GM21576 (cell line): Measurements from ENCODE around the gene FAM216A.
A peak's percentile ranks its signal among the peaks of the same experiment; 100 is the strongest.
"Not testable (repeated sequence)": the region's sequence is repeated elsewhere in the genome, so short reads cannot be mapped to it uniquely, and the experiment has no call there.

ENCODE experiments used
- ATAC-seq: cut with Tn5 transposase; IDR thresholded peaks from one replicate; pipeline ENCODE4 v1.9.1; 2021; ENCODE audit warnings: mild to moderate bottlenecking, moderate library complexity; ENCODE audit not compliant: unreplicated experiment

FAM216A gene

DNA sequence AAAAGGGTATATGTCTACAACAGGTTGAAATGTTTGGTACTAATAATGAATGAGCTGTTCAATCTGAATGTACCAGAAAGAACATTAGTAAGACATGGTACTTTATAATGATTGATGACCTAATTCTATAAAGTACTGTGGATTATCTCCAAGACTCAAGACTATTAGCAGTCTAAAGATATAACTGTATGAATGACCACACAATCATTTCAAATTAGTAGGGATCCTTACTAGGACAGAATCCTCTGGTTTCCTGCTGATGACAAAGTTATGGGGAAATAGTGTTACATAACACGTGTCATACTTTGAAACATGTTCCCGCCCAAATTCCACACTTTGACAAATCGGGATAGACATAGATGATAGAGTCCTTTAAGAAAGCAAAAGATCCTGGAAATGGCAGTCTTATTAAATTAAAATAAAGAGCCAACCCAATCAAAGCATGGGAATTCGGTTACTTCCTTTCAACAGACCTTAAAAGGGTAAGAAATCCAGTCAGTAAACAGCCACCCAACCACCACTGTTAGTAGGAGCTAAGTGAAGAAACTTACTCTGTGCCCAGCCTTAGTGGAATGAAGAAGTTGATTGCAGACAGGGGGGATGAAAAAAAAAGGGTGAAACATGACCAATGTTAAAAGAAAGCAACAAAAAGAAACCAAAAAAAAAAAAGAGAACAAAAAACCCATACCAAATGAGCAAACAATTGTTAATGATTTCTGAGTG lies 30.5 kb downstream of the FAM216A start:
- ATAC-seq, result no peak

DNA sequence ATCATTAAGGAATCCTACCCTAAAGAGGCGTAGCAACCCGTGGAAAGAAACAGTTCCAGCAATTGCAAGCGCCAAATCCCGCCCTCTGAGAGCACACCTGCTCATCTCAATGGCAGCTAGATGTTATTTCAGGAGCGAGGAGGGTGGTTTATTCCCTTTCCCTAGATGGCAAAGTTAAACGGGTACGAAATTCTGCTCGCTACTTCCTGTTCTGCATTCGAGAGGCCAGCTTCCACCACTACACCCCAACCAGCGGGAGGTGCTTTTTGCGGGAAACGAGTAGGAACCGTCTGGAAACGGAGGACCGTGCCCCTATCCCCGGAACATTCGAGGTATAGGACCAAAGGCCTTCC lies 32.7 kb downstream of the FAM216A start:
- no peak for ATAC-seq

DNA sequence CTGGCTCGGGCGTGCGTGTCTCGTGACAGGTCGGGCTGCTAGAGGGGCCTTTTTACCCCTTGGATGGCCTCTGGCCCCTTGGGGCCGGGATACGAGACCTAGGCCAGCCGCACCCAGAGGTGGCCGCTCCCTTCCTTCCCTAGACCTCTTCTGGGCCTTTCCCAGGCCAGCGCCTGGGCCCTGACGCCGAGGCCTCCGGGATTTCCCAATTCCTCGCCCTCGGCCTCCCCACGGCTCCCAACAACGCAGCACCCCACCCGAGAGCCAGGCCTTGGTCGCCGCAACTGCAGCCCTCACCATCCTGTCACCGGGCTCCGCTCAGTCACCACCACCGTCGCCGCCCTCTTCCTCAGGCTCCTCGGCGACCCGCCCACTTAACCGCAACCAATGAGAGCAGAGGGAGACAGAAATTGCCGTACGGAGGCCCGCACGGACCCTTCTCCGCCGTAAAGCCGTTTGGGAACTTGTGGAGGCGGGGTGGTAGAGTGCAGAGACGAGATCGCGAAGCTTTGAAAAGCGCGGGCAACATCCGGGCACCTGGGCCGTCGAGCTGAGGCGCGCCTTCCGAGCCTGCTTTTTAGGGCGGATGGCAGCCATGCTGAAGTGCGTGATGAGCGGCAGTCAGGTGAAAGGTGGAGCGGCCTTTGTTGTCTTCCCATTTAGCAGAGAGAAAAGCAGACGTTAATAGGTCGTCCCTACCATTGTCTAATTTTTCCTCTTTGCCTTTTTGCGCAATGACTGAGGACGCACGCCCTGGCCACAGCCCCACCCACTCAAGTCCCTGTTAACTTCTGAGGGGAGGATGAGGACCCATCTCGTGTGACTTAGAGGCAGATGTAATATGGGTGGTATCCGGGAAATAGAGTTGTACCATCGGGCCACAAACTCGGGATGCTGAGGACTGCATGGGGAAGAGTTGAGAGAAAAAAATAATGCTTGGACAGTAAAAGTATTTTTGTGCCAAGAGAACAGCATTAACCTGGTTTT lies 33.4 kb downstream of the FAM216A start, which contains the start of the genes RAD9B and VPS29:
TSS of gene RAD9B (plus strand) at position 580 of the 987 bp plus-strand sequence. CDS start at position 587, 7 bp downstream.
TSS of gene VPS29 (minus strand) at position 360 of the 987 bp plus-strand sequence. CDS start at position 300, 60 bp downstream.
- ATAC-seq, result peak; percentile 95

DNA sequence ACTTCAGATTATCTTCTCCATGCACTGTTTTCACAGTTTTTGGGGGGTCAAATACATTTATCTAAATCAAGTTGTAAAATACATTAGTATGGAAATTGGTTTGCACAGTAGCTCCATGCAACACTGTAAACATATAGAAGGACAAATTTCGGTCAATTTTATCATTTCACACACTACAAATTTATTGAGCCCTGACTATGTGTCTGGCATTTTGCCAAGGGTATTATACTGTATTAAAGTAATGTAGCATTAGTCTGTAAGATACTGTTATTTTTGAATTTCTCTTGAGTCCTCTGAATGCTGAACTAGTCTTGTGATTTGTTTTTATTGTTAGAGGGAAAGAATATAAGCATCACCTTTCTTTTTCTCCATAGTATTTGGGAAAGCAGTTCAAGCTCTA lies 34.8 kb downstream of the FAM216A start:
- no peak for ATAC-seq

DNA sequence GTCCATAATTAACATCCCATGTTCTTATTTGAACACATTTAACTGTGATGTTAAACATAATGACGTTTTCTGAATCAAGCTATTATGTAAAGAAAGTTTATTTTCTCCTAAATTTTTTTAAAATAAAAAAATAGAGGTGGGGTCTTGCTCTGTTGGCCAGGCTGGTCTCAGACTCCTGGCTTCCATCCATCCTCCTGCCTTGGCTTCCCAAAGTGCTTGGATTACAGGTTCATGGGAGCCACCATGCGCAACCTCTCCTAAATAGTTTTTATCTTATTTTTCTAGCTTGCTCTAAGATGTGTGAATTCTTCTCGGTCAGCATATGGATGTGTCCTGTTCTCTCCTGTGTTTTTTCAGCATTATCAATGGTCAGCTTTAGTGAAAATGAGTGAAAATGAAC lies 36.7 kb downstream of the FAM216A start:
- ATAC-seq, result no peak

DNA sequence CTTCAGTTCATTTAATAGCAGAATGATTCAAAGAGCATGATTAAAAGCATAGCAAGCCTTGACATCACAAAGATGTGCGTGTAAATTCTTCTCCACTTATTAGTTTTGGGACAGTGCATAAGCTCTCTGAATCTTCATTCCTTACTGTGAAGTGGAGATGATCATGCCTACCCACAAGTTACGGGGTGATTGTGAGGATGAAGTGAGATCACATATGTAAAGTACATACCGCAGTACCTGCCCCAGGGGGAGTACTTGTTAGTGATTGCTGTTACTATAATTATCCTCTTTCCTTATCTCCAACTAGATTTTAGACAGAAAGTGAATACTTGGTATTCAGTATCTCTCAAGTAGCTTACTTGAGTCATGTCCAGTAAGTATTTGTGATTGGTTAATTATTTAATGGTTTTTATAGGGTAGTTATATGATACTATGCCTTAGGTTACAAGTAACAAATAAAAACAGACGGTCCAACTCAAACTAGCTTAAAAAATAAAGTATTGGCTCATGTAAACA lies 39.5 kb downstream of the FAM216A start:
- no peak for ATAC-seq

DNA sequence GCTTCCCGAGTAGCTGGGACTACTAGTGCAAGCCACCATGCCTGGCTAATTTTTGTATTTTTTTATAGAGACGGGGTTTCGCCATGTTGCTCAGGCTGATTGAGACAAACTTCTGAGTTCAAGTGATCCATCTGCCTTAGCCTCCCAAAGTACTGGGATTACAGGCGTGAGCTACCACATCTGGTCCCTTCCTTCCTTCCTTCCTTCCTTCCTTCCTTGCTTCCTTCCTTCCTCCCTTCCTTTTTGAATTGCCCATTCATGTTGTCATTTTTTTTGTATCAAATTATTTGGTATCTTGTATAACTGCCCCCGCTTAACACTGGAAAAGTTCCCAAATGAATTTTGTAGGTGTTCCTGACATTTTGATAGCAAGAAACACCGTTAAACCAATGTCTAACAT lies 45.2 kb downstream of the FAM216A start:
- ATAC-seq, result no peak

DNA sequence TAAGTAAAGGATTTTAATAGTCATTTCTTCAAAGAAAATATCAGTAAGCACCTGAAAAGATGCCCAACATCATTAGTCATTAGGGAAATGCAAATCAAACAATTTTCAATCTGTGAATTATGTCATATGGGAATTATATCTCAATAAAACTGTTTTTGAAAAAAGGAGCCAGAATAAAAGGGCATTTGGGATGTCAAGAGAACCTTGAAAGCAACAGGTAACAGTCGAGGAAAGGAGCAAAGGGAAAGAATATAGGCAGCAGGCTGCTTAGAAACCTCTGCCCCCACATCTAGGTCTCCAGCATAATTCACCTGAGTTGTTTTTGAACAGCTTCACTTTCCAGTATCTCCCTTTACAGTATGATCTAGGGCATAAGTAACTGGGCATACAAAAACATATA lies 45.7 kb downstream of the FAM216A start:
- no peak for ATAC-seq

DNA sequence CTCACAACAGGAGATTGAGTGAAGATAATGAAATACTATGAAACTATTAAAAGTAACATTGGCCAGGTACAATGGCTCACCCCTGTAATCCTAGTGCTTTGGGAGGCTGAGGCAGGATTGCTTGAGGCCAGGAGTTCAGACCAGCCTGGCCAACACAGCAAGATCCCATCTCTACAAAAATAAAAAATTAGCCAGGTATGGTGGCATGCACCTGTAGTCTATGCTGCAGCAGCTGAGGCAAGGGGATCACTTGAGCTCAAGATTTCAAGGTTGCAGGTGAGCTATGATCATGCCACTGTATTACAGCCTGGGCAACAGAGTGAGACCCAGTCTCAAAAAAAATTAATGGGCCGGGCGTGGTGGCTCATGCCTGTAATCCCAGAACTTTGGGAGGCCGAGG lies 48.4 kb downstream of the FAM216A start:
- no peak for ATAC-seq

DNA sequence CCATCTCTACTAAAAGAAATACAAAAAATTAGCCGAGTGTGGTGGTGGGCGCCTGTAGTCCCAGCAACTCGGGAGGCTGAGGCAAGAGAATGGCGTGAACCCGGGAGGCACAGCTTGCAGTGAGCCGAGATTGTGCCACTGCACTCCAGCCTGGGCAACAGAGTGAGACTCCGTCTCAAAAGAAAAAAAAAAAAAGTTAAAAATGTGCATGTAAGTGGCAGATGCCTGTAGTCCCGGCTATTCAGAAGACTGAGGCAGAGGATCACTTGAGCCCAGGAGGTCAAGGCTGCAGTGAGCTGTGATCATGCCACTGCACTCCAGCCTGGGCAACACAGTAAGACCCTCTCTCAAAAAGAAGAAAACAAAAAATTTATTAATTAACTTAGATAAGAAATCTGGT lies 49.4 kb downstream of the FAM216A start:
- ATAC-seq, result not testable (repeated sequence)

DNA sequence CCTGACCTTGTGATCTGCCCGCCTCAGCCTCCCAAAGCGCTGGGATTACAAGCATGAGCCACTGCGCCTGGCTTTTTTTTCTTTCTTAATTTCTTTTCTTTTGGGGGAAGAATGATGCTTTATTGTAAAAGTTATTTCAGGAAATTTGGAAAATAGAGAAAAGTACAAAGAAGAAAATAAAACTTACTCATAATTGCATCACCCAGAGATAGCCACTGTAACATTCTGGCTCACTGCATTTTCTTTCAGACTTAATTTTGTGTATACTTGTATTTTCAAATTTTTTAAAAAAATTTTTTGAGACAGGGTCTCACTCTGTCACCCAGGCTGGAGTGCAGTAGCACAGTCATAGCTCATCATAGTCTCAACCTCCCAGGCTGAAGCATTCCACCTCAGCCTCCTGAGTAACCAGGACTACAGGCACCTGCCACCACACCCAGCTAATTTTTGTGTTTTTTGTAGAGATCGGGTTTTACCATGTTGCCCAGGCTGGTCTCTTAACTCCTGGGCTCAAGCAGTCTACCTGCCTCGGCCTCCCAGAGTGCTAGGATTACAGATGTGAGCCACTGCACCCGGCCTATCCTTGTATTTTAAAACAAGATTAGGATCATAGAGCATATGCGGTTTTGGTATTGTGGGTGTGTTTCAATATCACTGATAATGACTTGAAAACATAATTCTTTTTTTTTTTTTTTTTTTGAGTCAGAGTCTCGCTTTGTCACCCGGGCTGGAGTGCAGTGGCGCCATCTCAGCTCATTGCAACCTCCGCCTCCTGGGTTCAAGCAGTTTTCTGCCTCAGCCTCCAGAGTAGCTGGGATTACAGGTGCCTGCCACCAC lies 52.4 kb downstream of the FAM216A start:
- not testable (repeated sequence) for ATAC-seq

DNA sequence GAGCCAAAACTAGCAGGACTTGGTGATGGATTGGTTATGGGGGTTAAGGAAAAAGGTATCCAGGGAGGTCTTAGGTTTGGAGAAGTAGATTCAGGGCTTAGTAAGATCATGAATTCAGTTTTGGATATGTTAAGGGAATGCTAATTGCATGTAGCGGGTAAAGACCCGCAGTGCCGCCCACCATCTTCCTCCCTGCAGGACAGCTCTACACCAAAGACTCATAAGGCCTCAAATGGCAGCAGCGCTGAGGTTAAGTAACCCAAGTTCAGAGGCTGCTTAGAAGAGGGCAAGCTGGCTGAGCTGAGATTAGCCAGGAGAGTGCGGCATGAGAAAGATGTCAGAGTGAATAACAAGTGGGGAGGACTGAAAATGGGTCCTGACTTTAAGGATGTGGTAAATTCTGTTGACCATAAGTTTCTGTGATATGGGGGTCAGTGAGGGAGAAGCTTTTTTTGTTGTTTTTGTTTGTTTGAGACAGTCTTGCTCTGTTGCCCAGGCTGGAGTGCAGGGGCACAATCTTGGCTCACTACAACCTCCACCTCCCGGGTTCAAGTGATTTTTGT lies 59.7 kb downstream of the FAM216A start:
- no peak for ATAC-seq

DNA sequence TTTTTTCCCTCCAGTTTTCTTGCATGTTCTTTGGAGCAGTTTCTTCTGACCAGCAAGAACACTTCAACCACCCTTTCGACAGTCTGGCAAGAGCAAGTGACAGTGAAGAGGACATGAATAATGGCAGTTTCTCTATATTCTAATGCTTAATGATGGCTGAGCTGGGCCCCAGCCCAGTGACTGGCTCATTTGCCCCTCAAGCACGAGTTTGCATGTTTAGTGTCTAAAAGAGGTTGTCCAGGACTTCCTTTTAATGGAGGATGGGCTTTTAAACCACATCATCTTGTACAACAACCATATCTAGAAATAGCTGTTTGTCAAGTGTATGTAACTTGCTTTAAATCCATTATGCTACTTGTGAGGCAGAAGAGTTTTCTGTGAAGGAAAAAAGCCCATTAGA lies 61.9 kb downstream of the FAM216A start:
- no peak for ATAC-seq

DNA sequence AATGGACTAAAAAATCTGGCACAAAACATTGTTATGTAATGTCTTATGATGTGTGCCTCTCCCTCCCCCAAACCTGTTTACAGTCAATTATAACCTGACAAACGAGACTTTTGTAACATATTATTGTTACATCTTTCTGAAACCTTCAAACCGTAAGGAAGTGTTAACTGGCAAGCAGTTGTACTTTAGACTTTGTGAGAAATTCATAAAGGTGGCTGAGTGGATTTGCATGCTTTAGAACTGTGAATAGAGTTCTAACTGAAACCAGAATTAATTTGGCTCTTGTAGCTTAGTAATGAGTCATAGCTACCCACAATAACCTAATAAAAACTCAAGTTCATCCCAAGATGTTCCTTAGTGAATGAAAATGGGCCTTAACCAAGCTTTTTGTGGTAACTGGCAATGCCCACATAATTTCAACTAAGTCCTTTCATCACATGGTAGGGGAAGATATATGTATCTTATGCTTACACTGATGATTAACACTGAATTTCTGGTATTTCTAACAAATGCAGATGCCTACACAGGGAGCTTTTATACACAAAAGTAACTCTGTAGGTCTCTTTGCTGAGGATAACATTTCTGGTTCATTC lies 63.2 kb downstream of the FAM216A start:
- peak; percentile 73 for ATAC-seq

DNA sequence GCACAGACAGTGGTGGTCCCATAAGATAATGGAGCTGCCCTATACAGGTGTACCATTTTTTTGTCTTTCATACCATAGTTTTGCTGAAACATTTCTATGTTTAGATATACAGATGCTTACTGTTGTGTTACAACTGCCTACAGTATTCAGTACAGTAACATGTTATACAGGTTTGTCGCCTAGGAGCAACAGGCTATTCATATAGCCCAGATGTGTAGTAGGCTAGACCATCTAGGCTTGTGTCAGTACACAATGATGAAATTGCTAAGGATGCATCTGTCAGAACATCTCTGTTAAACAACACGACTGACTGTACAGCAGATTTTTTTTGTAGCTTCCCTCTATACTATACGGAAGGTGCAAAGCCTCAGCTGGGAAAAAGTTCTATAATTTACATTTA lies 64.0 kb downstream of the FAM216A start:
- ATAC-seq, result no peak

DNA sequence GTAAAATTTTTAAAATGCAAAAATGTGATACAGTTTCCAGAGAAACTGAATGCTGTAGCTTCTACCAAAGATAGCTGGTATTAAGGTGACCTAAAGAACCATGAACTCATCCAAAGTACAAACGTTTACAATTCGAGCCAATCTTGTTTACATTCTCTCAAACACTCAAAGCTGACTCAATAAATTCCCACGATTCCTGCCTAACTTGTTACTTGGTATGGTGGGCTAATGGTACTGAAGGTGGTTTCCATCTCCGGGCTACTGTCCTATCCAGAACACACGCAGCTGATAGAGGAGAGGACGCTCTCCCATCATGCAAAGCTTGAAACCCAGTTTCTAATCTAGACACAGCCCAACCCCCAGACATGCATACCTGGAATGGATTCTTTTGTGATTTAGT lies 65.0 kb downstream of the FAM216A start:
- ATAC-seq, result no peak

DNA sequence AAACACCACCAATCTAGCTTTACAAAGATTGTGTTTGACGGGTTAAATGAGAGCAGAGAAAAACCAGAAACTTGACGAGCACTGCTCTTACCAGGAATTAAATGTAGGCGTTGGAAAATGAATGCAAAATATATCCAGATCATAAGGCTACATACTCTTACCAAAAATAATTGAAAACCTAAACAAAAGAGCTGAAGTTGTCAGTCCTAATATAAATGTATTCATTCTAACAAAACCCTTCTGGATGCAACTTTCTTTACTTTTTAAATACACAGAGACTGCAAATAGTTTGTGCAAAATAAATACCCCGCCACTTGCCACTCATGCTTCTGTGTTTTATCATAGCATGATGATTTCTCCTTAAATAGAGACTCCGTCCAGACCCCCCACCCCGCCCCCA lies 66.2 kb downstream of the FAM216A start:
- no peak for ATAC-seq

DNA sequence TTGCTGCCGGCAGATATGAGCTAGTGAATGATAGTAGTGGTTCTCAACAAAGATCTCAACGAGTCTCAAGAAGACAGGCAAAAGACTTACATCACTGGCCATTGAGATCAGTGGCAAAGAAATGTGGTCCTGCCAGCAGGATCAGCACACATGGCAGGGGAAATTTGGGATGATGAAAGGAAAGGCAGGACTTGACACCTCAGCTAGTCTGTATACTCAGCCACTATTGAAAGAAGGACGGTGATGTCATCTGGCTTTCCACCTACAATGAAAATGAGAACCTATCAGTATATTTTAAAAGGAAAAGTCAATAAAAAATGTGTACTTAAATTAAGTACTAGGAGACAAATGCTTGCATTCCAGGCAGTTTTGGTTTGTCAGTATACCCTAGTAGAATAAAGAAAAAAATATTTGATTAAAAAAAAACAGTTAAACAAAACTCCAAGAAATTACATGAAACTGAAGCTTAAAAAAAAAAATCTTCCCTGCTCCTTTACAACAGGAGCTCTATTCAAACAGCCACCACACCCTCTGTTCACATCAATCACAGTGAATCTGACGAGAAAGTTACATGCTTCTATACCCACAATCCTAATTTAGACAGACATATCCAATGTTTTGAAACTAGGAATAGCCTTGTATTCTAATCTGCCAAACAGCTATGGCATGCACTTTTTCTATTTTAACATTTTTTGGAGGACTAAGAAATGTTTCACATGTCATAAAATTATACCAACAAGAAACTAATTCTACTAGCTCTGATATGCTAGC lies 68.4 kb downstream of the FAM216A start:
- ATAC-seq, result no peak
